ENCODE results near the gene LGALS7.

The LGALS7 gene

GRCh38 chr19:38725469-38726283 is 47.6 kb downstream of the LGALS7 start:
- no peak for DNase-seq

GRCh38 chr19:38723990-38724854 is 49.1 kb downstream of the LGALS7 start:
- no peak for DNase-seq

GRCh38 chr19:38723606-38723965 is 49.7 kb downstream of the LGALS7 start:
- no peak for DNase-seq

GRCh38 chr19:38722947-38723605 is 50.2 kb downstream of the LGALS7 start:
- no peak for DNase-seq

GRCh38 chr19:38721979-38722773 is 51.1 kb downstream of the LGALS7 start:
- no peak for DNase-seq

- no peak for DNase-seq
These were observed 51.8 kb downstream of the LGALS7 start for GRCh38 chr19:38721496-38721895.

Measured in inflammatory macrophage treated with lipopolysaccharide for 4 hours (primary cell).